ENCODE results near the gene KCNC1. TPM values are rescaled to one million over a fixed set of nuclear protein-coding genes. Genes with fewer than 3 reads are reported as not detected.
A peak's percentile ranks its signal among the peaks of the same experiment; 100 is the strongest.

The KCNC1 gene
- total and polyA plus RNA-seq, 2 experiments from 2014 or later = 0.11 TPM; not detected in 1

DNA sequence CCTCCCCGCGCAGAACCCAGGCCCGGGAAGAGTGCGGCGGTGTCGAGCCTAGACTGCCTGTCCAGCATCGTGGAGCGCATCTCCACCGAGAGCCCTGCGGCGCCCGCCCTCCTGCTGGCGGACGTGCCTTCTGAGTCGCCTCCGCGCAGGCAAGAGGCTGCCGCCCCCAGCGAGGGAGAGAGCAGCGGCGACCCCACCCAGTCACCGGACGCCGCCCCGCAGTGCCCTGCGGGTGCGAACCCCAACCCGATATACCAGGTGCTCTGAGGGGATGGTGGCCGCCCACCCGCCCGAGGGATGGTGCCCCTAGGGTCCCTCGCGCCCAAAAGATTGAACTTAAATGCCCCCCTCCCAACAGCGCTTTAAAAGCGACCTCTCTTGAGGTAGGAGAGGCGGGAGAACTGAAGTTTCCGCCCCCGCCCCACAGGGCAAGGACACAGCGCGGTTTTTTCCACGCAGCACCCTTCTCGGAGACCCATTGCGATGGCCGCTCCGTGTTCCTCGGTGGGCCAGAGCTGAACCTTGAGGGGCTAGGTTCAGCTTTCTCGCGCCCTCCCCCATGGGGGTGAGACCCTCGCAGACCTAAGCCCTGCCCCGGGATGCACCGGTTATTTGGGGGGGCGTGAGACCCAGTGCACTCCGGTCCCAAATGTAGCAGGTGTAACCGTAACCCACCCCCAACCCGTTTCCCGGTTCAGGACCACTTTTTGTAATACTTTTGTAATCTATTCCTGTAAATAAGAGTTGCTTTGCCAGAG is 13.2 kb upstream of the KCNC1 start:
- Histone ChIP-seq H3K27ac (ENCODE audit: low read depth) (no peak overlapping the region), H3K9me2 (ENCODE audit: insufficient read depth) (no peaks in the 10 kb centered on the region), H3K36me3 (ENCODE audit: insufficient read depth) (no peaks in the 10 kb centered on the region), H3F3A (replicated peaks; ENCODE audit: low read depth) (no peaks in the 10 kb centered on the region), H3K4me1 (ENCODE audit: insufficient read depth) (peaks cover 7% of the 10 kb centered on the region; the same call in 1 of the 2 replicates), H4K20me1 (replicated peaks; ENCODE audit: insufficient read depth) (no peaks in the 10 kb centered on the region; the same call in 1 of the 2 replicates), H3K27me3 (ENCODE audit: insufficient read depth) (peaks cover 99% of the 10 kb centered on the region), H3K4me3 (peak overlapping the region; percentile 70), H2AFZ (peak overlapping the region; percentile 95), H3K79me2 (replicated peaks; ENCODE audit: insufficient read depth) (no peaks in the 10 kb centered on the region), H3K4me2 (peak overlapping the region; percentile 94)
- Mint-ChIP-seq H3K9me3 (no peaks in the 10 kb centered on the region), H3K4me1 (peaks cover 10% of the 10 kb centered on the region), H3K4me3 (peak overlapping the region; percentile 60), H3K27me3 (ENCODE audit: insufficient read depth, low read depth, poor library complexity) (peaks cover 41% of the 10 kb centered on the region), H3K27ac (no peak overlapping the region), H3K36me3 (ENCODE audit: low read depth) (no peaks in the 10 kb centered on the region)
- TF ChIP-seq JUNB (IDR thresholded peaks at IDR 0.05; ENCODE audit: unreplicated experiment) (no peak), EZH2 (IDR thresholded peaks at IDR 0.05; ENCODE audit: low read depth, unreplicated experiment) (peak; percentile 51)
- ATAC-seq (peak; percentile 3), DNase-seq (ENCODE audit: low spot score) (no peak)

DNA sequence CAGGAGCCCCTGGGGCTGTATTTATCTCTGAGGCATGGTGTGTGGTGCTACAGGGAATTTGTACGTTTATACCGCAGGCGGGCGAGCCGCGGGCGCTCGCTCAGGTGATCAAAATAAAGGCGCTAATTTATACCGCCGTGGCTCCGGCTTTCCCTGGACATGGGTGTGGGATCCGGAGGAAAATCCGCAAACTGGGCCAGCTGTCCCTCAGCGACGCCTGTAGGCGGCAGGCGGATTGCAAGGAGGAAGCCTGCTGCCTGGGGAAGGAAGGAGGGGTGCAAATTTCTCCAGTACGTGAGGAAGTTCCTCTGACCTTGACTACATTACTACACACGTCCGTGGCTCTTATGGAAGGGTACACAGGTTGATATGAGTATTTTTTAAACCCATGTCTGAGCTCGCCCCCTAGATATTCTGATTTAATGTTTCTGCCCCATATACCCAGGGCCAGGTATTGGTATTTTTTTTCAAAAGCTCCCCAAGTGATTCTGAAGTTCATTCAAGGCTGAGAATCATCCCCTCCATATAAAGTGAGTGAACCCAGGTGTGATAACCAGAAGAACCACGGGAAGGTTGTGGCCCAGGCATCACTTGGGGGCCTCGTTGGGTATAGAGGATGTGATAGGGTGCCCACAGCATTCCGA is 12.5 kb upstream of the KCNC1 start:
- Mint-ChIP-seq H3K36me3 (ENCODE audit: low read depth) (no peaks in the 10 kb centered on the region), H3K27me3 (ENCODE audit: insufficient read depth, low read depth, poor library complexity) (peaks cover 41% of the 10 kb centered on the region), H3K9me3 (no peaks in the 10 kb centered on the region), H3K27ac (no peak overlapping the region), H3K4me3 (peak overlapping the region; percentile 47), H3K4me1 (peaks cover 10% of the 10 kb centered on the region)
- H2AFZ ChIP-seq = no peak overlapping the region
- no peaks in the 10 kb centered on the region; the same call in 1 of the 2 replicates for H4K20me1 ChIP-seq (replicated peaks; ENCODE audit: insufficient read depth)
- DNase-seq (ENCODE audit: low spot score) = peak; percentile 82
- H3K9me2 ChIP-seq (ENCODE audit: insufficient read depth) = no peaks in the 10 kb centered on the region
- no peaks in the 10 kb centered on the region for H3K36me3 ChIP-seq (ENCODE audit: insufficient read depth)
- peak; percentile 10 for ATAC-seq
- peak overlapping the region; percentile 94 for H3K4me2 ChIP-seq
- peaks cover 7% of the 10 kb centered on the region; the same call in 1 of the 2 replicates for H3K4me1 ChIP-seq (ENCODE audit: insufficient read depth)
- peaks cover 95% of the 10 kb centered on the region for H3K27me3 ChIP-seq (ENCODE audit: insufficient read depth)
- H3K79me2 ChIP-seq (replicated peaks; ENCODE audit: insufficient read depth) = no peaks in the 10 kb centered on the region
- H3F3A ChIP-seq (replicated peaks; ENCODE audit: low read depth) = no peaks in the 10 kb centered on the region
- H3K4me3 ChIP-seq = 0 out of 2 replicates have a peak overlapping the region, but pooled peaks have one; percentile 70
- H3K27ac ChIP-seq (ENCODE audit: low read depth) = no peak overlapping the region
- TF ChIP-seq, protein P1, sequence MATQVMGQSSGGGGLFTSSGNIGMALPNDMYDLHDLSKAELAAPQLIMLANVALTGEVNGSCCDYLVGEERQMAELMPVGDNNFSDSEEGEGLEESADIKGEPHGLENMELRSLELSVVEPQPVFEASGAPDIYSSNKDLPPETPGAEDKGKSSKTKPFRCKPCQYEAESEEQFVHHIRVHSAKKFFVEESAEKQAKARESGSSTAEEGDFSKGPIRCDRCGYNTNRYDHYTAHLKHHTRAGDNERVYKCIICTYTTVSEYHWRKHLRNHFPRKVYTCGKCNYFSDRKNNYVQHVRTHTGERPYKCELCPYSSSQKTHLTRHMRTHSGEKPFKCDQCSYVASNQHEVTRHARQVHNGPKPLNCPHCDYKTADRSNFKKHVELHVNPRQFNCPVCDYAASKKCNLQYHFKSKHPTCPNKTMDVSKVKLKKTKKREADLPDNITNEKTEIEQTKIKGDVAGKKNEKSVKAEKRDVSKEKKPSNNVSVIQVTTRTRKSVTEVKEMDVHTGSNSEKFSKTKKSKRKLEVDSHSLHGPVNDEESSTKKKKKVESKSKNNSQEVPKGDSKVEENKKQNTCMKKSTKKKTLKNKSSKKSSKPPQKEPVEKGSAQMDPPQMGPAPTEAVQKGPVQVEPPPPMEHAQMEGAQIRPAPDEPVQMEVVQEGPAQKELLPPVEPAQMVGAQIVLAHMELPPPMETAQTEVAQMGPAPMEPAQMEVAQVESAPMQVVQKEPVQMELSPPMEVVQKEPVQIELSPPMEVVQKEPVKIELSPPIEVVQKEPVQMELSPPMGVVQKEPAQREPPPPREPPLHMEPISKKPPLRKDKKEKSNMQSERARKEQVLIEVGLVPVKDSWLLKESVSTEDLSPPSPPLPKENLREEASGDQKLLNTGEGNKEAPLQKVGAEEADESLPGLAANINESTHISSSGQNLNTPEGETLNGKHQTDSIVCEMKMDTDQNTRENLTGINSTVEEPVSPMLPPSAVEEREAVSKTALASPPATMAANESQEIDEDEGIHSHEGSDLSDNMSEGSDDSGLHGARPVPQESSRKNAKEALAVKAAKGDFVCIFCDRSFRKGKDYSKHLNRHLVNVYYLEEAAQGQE (IDR thresholded peaks at IDR 0.05; ENCODE audit: unreplicated experiment) = no peak
- TF ChIP-seq EZH2phosphoT487 (IDR thresholded peaks at IDR 0.05; ENCODE audit: unreplicated experiment) = no peak
- no peak for TF ChIP-seq NANOG (IDR thresholded peaks at IDR 0.05; ENCODE audit: borderline replicate concordance)
- TF ChIP-seq, protein P2, sequence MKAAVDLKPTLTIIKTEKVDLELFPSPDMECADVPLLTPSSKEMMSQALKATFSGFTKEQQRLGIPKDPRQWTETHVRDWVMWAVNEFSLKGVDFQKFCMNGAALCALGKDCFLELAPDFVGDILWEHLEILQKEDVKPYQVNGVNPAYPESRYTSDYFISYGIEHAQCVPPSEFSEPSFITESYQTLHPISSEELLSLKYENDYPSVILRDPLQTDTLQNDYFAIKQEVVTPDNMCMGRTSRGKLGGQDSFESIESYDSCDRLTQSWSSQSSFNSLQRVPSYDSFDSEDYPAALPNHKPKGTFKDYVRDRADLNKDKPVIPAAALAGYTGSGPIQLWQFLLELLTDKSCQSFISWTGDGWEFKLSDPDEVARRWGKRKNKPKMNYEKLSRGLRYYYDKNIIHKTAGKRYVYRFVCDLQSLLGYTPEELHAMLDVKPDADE (IDR thresholded peaks at IDR 0.05) = no peak
- TF ChIP-seq CREB1 (CRISPR knock-in tag; IDR thresholded peaks at IDR 0.05; ENCODE audit: low read depth) = no peak
- no peak for TF ChIP-seq ZNF331 (CRISPR knock-in tag; IDR thresholded peaks at IDR 0.05; ENCODE audit: low read depth)
- TF ChIP-seq, protein P3, sequence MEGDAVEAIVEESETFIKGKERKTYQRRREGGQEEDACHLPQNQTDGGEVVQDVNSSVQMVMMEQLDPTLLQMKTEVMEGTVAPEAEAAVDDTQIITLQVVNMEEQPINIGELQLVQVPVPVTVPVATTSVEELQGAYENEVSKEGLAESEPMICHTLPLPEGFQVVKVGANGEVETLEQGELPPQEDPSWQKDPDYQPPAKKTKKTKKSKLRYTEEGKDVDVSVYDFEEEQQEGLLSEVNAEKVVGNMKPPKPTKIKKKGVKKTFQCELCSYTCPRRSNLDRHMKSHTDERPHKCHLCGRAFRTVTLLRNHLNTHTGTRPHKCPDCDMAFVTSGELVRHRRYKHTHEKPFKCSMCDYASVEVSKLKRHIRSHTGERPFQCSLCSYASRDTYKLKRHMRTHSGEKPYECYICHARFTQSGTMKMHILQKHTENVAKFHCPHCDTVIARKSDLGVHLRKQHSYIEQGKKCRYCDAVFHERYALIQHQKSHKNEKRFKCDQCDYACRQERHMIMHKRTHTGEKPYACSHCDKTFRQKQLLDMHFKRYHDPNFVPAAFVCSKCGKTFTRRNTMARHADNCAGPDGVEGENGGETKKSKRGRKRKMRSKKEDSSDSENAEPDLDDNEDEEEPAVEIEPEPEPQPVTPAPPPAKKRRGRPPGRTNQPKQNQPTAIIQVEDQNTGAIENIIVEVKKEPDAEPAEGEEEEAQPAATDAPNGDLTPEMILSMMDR (conservative IDR thresholded peaks at IDR 0.05; ENCODE audit: low read depth in 2 of 2) = peak; percentile 52 to 74
- peak; percentile 10 for TF ChIP-seq EZH2 (IDR thresholded peaks at IDR 0.05; ENCODE audit: low read depth, unreplicated experiment)
- TF ChIP-seq POLR2AphosphoS5 (IDR thresholded peaks at IDR 0.05; ENCODE audit: low read depth) = no peak
- no peak for TF ChIP-seq ZNF114 (CRISPR knock-in tag; IDR thresholded peaks at IDR 0.05)

Measured in GM23338 (cell line).